Neural progenitor cell (in vitro differentiated cells): ENCODE data around the gene DLK1. TPM values are rescaled to one million over a fixed set of nuclear protein-coding genes. Genes with fewer than 3 reads are reported as not detected.

ENCODE experiments used
- DNase-seq: peaks from one replicate; pipeline ENCODE4 v3.0.0-alpha.2; 2016; ENCODE audit warnings: low spot score
- H2AFZ ChIP-seq: fragments of 200-600 bp; sonication (generic); replicated peaks from 2 replicates; pipeline ENCODE4 v1.6.1; 2016; ENCODE audit warnings: antibody characterized with exemption
- H3F3A ChIP-seq: fragments of 200-600 bp; sonication (generic); 2 replicates; pipeline ENCODE4 v1.6.1; 2016; ENCODE audit warnings: antibody characterized with exemption, low read depth
- H3K27ac ChIP-seq: fragments of 200-600 bp; sonication (generic); 2 replicates; pipeline ENCODE4 v1.5.1; 2016; ENCODE audit warnings: mild to moderate bottlenecking
- H3K27me3 ChIP-seq: fragments of 200-600 bp; sonication (generic); 2 replicates; pipeline ENCODE4 v1.6.1; 2016; ENCODE audit warnings: mild to moderate bottlenecking, moderate library complexity
- H3K36me3 ChIP-seq: fragments of 200-600 bp; sonication (generic); 2 replicates; pipeline ENCODE4 v1.5.1; 2016
- H3K4me1 ChIP-seq: fragments of 200-600 bp; sonication (generic); 2 replicates; pipeline ENCODE4 v1.6.1; 2016; ENCODE audit warnings: mixed run types
- H3K4me2 ChIP-seq: fragments of 200-600 bp; sonication (generic); 2 replicates; pipeline ENCODE4 v1.6.1; 2016
- H3K4me3 ChIP-seq: fragments of 200-600 bp; sonication (generic); 2 replicates; pipeline ENCODE4 v1.5.1; 2016
- H3K79me2 ChIP-seq: fragments of 200-600 bp; sonication (generic); 2 replicates; pipeline ENCODE4 v1.6.1; 2016; ENCODE audit warnings: low read depth
- H3K9ac ChIP-seq: fragments of 200-600 bp; sonication (generic); 2 replicates; pipeline ENCODE4 v1.6.1; 2016
- H3K9me3 ChIP-seq: fragments of 200-600 bp; sonication (generic); 2 replicates; pipeline ENCODE4 v1.5.1; 2016; ENCODE audit warnings: low read depth
- H4K20me1 ChIP-seq: fragments of 200-600 bp; sonication (generic); 2 replicates; pipeline ENCODE4 v1.6.1; 2016; ENCODE audit warnings: low read depth
- H3K27ac Mint-ChIP-seq: 3 replicates; pipeline ENCODE4 v1.8.0; 2021; ENCODE audit warnings: mixed read lengths
- H3K27me3 Mint-ChIP-seq: 2 replicates; pipeline ENCODE4 v1.8.0; 2022; ENCODE audit warnings: low read depth, mild to moderate bottlenecking, inconsistent platforms, moderate library complexity, mixed read lengths; ENCODE audit not compliant: insufficient read depth
- H3K36me3 Mint-ChIP-seq: 3 replicates; pipeline ENCODE4 v1.8.0; 2021; ENCODE audit warnings: mixed read lengths
- H3K4me1 Mint-ChIP-seq: 3 replicates; pipeline ENCODE4 v1.8.0; 2021; ENCODE audit warnings: mixed read lengths
- H3K4me3 Mint-ChIP-seq: 3 replicates; pipeline ENCODE4 v1.8.0; 2021; ENCODE audit warnings: mild to moderate bottlenecking, moderate library complexity, mixed read lengths
- H3K9me3 Mint-ChIP-seq: 3 replicates; pipeline ENCODE4 v1.8.0; 2020; ENCODE audit warnings: mixed read lengths
- EZH2 ChIP-seq: fragments of 200-600 bp; sonication (generic); IDR thresholded peaks from 2 replicates; pipeline ENCODE4 v1.6.1; 2017; ENCODE audit warnings: antibody characterized with exemption, mild to moderate bottlenecking, moderate library complexity
- EZH2phosphoT487 ChIP-seq: fragments of 200-600 bp; sonication (generic); IDR thresholded peaks from 2 replicates; pipeline ENCODE4 v1.6.1; 2017; ENCODE audit warnings: antibody characterized with exemption
- total RNA-seq: library from RNA; depleted of rRNA; stranded (reverse); fragments of >200 nt; gene quantifications from 2 replicates; pipeline ENCODE4 v1.2.3, GENCODE V29; 2015; ENCODE audit warnings: low replicate concordance
- TF ChIP-seq, protein P1 (sequence below): fragments of 200-600 bp; sonication (generic); IDR thresholded peaks from 2 replicates; pipeline ENCODE4 v1.5.1; 2017; ENCODE audit warnings: antibody characterized with exemption, mild to moderate bottlenecking

DLK1 gene
- total RNA-seq, 1 donor from 2014 or later: 312 TPM

GRCh38 chr14:100678469-100678828 lies 48.2 kb upstream of the DLK1 start:
- DNase-seq: no peak
- no peak overlapping the region for H3K27ac Mint-ChIP-seq
- H3K4me3 ChIP-seq: no peak overlapping the region
- H3K79me2 ChIP-seq: no peaks in the 10 kb centered on the region
- H3K4me1 ChIP-seq: peaks cover 45% of the 10 kb centered on the region
- H3K9ac ChIP-seq: no peak overlapping the region
- no peak for TF ChIP-seq EZH2
- TF ChIP-seq, protein P1, sequence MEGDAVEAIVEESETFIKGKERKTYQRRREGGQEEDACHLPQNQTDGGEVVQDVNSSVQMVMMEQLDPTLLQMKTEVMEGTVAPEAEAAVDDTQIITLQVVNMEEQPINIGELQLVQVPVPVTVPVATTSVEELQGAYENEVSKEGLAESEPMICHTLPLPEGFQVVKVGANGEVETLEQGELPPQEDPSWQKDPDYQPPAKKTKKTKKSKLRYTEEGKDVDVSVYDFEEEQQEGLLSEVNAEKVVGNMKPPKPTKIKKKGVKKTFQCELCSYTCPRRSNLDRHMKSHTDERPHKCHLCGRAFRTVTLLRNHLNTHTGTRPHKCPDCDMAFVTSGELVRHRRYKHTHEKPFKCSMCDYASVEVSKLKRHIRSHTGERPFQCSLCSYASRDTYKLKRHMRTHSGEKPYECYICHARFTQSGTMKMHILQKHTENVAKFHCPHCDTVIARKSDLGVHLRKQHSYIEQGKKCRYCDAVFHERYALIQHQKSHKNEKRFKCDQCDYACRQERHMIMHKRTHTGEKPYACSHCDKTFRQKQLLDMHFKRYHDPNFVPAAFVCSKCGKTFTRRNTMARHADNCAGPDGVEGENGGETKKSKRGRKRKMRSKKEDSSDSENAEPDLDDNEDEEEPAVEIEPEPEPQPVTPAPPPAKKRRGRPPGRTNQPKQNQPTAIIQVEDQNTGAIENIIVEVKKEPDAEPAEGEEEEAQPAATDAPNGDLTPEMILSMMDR: no peak
- no peaks in the 10 kb centered on the region for H3K9me3 ChIP-seq
- H3K27me3 ChIP-seq: no peaks in the 10 kb centered on the region
- peak overlapping the region; percentile 50 for H3K4me3 Mint-ChIP-seq
- H4K20me1 ChIP-seq: no peaks in the 10 kb centered on the region
- H2AFZ ChIP-seq: no peak overlapping the region
- H3K4me2 ChIP-seq: peak overlapping the region; percentile 12
- H3K4me1 Mint-ChIP-seq: peaks cover 60% of the 10 kb centered on the region
- peak overlapping the region; percentile 20 for H3K27ac ChIP-seq
- H3F3A ChIP-seq: peaks cover 17% of the 10 kb centered on the region
- no peaks in the 10 kb centered on the region for H3K9me3 Mint-ChIP-seq
- peaks cover 20% of the 10 kb centered on the region for H3K27me3 Mint-ChIP-seq
- H3K36me3 Mint-ChIP-seq: no peaks in the 10 kb centered on the region
- no peaks in the 10 kb centered on the region for H3K36me3 ChIP-seq

DNA sequence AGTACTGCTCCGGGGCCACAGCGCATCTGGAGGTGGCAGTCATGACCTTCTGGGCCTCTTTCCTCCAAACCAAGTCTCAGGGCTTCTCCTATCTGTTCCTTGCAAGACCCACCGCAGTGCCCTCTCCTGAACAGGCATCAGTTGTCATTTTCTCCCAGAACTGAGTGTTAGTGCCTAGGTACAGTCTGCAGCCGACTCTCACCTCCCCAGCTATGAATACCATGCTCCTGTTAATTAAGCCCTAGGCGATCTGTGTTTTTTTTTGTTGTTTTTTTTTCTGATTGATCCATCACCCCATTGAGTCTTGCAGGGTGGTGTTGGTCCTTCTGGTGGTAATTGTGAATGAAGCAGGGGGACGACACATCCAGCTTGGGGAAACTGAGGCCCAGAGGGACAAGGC lies 47.5 kb upstream of the DLK1 start:
- H3K36me3 ChIP-seq: no peaks in the 10 kb centered on the region
- no peaks in the 10 kb centered on the region for H3K9me3 ChIP-seq
- Mint-ChIP-seq H3K27me3 (peaks cover 18% of the 10 kb centered on the region), H3K36me3 (no peaks in the 10 kb centered on the region), H3K9me3 (no peaks in the 10 kb centered on the region), H3K27ac (peak overlapping the region; percentile 54), H3K4me1 (peaks cover 61% of the 10 kb centered on the region), H3K4me3 (no peak overlapping the region)
- peaks cover 38% of the 10 kb centered on the region for H3K4me1 ChIP-seq
- H3K79me2 ChIP-seq: no peaks in the 10 kb centered on the region
- no peak overlapping the region for H3K27ac ChIP-seq
- no peak overlapping the region for H3K4me2 ChIP-seq
- DNase-seq: no peak
- H2AFZ ChIP-seq: no peak overlapping the region
- no peaks in the 10 kb centered on the region for H3K27me3 ChIP-seq
- H3K9ac ChIP-seq: no peak overlapping the region
- no peaks in the 10 kb centered on the region for H4K20me1 ChIP-seq
- no peak overlapping the region for H3K4me3 ChIP-seq
- H3F3A ChIP-seq: peaks cover 13% of the 10 kb centered on the region
- TF ChIP-seq EZH2phosphoT487 (no peak), EZH2 (no peak)
- TF ChIP-seq, protein P1: no peak

GRCh38 chr14:100679707-100680438 lies 46.8 kb upstream of the DLK1 start:
- H4K20me1 ChIP-seq: no peaks in the 10 kb centered on the region
- Mint-ChIP-seq H3K4me3 (no peak overlapping the region), H3K36me3 (no peaks in the 10 kb centered on the region), H3K9me3 (no peaks in the 10 kb centered on the region), H3K4me1 (peaks cover 55% of the 10 kb centered on the region), H3K27me3 (peaks cover 18% of the 10 kb centered on the region), H3K27ac (peak overlapping the region; percentile 63)
- H3F3A ChIP-seq: peaks cover 6% of the 10 kb centered on the region
- H3K4me3 ChIP-seq: no peak overlapping the region
- no peaks in the 10 kb centered on the region for H3K79me2 ChIP-seq
- no peak overlapping the region for H3K27ac ChIP-seq
- TF ChIP-seq EZH2: no peak
- no peak overlapping the region for H3K4me2 ChIP-seq
- peaks cover 31% of the 10 kb centered on the region for H3K4me1 ChIP-seq
- no peak overlapping the region for H2AFZ ChIP-seq
- no peaks in the 10 kb centered on the region for H3K9me3 ChIP-seq
- DNase-seq: no peak
- no peaks in the 10 kb centered on the region for H3K36me3 ChIP-seq
- no peaks in the 10 kb centered on the region for H3K27me3 ChIP-seq
- H3K9ac ChIP-seq: no peak overlapping the region

DNA sequence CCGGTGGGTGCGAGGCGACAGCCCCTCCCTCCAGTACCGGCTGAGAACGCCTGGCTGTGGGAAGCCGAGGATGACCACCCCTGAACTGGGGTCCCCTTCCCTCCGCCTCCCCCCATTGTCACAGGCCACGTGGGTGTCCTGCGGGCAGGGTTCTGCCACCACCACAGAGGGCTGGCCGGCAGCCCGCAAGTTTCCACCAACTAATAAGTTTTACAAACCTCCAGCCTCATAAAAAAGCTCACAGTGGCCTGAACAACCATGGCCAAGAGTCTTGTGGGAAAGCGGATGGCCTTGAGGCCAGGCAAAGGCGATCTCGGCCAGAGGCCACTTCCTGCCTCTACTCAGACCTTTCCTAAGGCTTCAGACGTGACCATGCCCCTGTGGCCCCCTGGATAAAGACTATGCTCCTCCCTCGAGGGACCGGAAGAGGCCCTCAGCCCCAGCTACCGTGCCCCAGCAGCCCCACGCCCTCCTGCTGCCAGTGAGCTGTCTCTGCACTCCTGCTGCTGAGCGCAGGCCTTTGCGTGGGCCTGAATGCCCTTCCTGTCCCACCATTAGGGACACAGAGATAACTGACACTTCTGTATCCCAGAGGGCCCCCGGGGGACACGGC lies 46.1 kb upstream of the DLK1 start:
- Histone ChIP-seq H2AFZ (no peak overlapping the region), H4K20me1 (no peaks in the 10 kb centered on the region), H3K27ac (no peak overlapping the region), H3K9ac (no peak overlapping the region), H3K4me3 (no peak overlapping the region), H3K27me3 (no peaks in the 10 kb centered on the region), H3K9me3 (no peaks in the 10 kb centered on the region), H3K4me2 (no peak overlapping the region), H3K4me1 (peaks cover 24% of the 10 kb centered on the region), H3K79me2 (no peaks in the 10 kb centered on the region), H3F3A (peaks cover 4% of the 10 kb centered on the region), H3K36me3 (no peaks in the 10 kb centered on the region)
- H3K9me3 Mint-ChIP-seq: no peaks in the 10 kb centered on the region
- peaks cover 52% of the 10 kb centered on the region for H3K4me1 Mint-ChIP-seq
- H3K27me3 Mint-ChIP-seq: peaks cover 20% of the 10 kb centered on the region
- DNase-seq: no peak
- H3K27ac Mint-ChIP-seq: peak overlapping the region; percentile 87
- H3K36me3 Mint-ChIP-seq: no peaks in the 10 kb centered on the region
- H3K4me3 Mint-ChIP-seq: no peak overlapping the region
- TF ChIP-seq, protein P1: no peak
- TF ChIP-seq EZH2phosphoT487 (no peak), EZH2 (no peak)
